GM21737 (cell line): Measurements from ENCODE around the gene DYNC1LI2.
"Not testable (repeated sequence)": the region's sequence is repeated elsewhere in the genome, so short reads cannot be mapped to it uniquely, and the experiment has no call there.

Experiments
- ATAC-seq: cut with Tn5 transposase; IDR thresholded peaks from one replicate; pipeline ENCODE4 v1.9.1; 2021; ENCODE audit warnings: mild to moderate bottlenecking, moderate library complexity; ENCODE audit not compliant: unreplicated experiment

The DYNC1LI2 gene

DNA sequence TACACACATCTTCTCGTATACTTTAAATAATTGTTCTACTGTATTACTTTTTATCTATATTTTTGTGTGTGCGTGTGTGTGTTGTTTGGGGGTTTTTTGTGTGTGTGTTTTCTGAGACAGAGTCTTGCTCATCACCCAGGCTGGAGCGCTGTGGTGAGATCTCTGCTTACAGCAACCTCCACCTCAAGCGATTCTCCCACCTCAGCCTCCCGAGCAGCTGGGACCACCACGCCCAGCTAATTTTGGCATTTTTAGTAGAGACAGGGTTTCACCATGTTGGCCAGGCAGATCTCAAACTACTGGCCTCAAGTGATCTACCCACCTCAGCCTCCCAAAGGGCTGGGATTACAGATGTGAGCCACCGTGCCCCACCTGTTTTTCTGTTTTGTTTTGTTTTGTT lies 53.4 kb downstream of the DYNC1LI2 start:
- ATAC-seq: no peak

DNA sequence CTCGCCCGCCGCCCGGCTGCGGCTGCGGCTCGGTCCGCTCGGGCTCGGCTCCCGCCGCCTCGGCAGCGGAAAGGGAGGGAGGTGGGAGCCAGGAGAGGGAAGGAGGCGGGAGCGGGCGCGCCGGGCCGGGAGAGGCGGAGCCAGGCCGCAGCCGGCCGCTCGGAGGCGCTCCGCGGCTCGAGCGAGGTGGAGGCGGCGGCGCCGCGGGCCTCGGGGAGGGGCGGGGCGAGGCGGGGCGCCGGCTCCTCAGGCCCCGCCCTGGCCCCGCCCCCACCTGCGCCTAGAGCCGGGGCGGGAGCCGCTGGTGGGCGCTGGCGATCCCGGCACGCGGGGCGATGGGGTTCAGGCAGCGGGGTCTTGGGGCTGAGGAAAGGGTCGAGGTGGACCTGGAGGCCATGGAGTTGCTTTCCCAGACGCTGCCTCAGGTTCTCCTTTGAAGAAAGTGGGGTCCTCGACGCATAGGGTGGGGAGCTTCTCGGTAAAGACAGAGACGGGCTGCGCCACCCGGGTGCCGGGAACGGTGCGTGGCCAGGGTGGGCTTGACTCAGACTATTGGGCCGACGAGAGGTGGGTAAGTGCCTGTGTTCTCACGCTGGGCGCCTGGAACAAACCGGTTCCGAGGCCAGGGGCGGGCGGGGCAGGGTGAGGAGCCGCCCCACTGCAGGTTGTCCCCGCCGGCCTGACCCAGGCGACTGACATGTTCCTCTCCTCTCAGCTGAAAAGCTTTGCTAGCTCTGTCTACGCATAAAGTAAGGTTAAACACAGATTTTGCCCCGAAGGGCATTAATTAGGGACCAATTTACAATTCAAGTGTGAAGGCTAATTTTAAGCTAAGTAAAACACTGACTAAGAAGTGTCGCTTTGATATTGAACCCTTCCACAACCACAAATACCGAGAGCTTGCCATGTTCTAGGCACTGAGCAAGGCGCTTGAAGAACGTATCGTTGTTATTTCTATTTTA lies 54.5 kb downstream of the DYNC1LI2 start, which contains the start of gene CMTM4:
Gene CMTM4, minus strand, starts transcription at position 75 of the 962 bp plus-strand sequence. CDS start 218 bp downstream, outside the sequence.
- peak; percentile 90 for ATAC-seq

DNA sequence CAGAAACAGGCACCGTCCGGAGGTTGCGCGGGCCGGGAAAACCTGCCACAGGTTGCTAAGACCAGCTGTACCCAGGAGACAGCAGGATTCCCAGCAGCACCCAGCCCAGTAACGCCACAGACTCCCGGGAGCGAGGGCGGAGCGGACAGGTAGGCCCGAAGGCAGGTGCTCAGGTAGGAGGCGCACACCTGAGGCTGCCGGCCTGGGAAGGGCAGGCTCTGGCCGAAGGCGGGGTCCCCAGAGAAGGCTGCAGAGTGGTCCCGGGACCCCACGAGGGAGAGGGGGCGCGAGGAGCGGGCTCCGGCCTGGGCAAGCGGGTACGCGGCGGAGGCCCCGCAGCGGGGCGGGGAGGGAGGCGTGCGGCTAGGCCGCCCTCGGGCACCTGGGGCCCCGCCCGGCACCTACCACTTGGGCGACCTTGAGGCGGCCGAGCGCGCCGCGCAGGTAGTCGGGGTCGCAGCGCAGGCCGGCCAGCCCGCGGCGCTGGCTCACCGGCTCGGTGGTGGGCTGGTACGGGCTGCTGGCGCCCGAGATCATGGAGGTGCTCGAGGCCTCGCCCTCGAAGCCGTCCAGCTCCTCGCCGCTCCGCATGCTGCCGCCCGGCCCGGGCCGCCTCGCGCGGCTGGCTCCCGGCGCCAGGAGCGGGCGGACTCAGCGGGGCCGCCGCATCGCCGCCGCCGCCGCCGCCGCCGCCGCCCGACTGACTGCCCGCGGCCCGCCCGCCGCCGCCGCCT lies 55.3 kb downstream of the DYNC1LI2 start:
- no peak for ATAC-seq

DNA sequence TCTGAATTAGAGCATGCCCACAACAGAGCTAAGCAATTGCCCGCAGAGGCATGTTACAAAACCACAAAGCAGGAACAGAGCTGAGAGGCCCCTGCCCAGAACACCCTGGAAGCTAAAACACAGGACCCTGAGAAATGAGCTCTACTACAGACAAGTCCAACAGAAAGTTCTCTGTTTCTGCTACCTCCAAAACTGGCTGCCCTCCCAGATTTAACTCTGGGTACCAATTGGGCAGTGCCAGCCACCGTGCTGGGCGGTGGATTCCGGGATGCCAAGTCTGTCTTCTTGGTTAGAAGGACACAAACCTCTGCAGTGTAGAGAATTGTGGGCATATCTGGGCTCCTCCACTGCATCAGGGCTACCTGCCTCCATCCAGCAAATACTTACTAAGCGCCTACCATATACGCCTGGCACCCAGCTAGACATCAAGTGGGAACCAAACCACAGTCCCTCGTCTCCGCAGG lies 55.9 kb downstream of the DYNC1LI2 start:
- ATAC-seq: no peak

DNA sequence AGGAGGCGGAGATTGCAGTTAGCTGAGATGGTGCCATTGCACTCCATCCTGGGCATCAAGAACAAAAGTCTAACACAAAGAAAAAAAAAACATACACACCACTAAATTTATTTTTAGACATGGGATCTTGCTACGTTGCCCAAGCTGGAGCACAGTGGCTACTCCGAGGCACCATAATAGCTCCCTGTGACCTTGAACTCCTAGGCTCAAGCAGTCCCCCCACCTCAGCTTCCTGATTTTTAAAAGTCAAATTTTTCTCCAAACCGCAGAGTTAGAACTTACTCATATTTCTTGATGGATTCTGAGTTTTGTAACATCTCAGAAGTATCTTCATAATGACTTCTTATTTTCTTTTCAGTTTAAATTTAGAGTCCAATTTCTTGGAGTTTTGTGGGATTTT lies 58.3 kb downstream of the DYNC1LI2 start:
- ATAC-seq: no peak

DNA sequence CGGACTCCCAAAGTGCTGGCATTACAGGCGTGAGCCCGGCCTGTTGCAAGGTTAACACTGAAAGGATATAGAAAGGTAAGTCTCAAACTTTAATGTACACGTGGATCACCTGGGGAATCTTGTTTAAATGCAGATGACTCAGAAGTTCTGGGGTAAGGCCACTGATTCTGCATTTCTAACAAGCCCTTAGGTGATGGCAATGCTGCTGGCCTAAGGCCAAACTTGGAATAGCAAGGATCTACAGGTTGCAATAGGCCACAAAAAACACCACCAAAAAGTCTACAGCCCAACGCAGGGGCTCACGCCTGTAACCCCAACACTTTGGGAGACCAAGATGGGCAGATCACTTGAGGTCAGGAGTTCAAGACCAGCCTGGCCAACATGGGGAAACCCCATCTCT lies 59.1 kb downstream of the DYNC1LI2 start:
- ATAC-seq: no peak

DNA sequence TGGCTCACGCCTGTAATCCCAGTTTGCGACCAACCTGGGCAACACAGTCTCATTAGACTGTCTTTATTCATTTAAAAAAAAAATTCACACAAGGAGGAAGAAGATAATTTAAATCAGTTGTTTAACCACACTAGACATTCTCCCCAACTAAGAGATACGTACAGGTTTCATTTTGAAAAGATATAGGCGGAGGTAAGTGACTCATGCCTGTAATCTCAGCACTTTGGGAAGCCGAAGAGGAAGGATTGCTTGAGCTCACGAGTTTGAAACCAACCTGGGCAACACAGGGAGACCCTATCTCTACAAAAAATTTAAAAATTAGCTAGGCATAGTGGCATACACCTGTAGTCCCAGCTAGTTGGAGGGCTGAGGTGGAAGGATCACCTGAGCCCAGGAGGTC lies 60.2 kb downstream of the DYNC1LI2 start:
- no peak for ATAC-seq

DNA sequence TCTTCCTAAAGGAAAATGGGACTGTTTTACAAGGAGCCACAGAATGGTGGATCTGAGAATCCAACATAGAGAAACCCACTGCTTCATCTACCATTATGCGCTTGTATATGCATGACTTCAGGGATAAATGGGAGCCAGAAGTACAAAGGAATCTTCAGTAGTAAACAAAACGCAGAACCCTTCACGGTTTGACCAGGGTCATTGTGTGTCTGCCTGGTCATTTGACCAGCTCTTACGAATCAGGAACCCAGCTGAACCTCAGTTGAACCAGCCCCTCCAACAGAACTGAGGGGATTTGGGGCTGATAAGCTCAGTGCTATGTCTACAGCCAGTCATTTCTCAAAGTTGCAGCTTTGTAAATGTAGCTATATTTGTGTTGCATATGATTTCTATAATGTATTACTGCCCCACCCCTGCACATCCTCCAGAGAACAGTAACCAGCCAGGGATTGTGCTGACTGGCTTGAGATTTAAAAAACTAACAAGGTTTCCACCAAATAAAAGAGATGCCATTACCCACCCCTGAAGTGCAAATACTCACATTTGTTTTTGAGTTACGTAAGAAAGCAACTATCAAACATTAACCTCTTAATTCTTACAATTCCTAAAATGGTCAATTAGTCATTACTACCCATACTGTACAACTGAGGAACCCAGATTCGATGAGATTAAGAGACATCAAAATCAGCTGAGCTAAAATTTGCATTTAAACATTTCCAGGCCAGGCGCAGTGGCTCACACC lies 61.1 kb downstream of the DYNC1LI2 start:
- ATAC-seq: no peak

DNA sequence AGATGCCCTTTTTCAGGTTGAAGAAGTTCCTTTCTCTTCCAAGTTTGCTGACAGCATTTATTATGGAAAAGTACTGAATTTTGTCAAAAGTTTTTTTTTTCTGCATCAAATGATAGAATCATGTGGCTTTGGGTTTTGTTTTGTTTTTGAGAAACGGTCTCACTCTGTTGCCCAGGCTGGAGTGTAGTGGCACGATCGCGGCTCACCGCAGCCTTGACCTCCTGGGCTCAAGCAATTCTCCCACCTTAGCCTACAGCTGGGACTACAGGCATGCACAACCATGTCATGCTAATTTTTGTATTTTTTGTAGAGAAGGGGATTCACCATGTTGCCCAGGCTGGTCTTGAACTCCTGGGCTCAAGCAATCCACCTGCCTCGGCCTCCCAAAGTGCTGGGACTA lies 62.1 kb downstream of the DYNC1LI2 start:
- ATAC-seq: no peak

DNA sequence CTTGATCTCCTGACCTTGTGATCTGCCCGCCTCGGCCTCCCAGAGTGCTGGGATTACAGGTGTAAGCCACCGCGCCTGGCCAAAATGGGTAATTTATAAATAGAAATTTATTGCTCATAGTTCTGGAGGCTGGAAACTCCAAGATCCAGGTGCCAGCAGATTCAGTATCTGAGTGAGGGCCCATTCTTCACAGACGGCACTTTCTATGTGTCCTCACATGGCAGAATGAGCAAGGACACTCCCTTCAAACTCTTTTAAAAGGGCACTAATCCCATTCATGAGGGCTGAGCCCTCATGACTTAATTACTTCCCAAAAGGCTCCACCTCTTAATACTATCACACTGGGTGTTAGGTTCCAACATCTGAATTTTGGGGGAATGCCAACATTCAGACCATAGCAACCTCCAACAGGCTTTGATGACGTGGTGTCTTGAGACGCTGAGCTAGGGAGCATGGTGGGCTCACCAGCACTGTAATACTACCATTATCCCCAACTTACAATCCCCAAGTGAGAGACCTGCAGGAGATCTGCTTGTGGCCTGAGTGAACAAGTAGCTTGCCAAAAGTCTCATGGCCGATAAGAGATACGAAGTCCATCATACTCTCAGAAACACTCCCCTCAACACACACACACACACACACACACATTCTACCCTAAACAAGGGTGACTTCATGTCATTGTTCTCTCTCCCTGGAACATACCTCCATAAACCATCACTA lies 63.3 kb downstream of the DYNC1LI2 start:
- ATAC-seq: no peak

DNA sequence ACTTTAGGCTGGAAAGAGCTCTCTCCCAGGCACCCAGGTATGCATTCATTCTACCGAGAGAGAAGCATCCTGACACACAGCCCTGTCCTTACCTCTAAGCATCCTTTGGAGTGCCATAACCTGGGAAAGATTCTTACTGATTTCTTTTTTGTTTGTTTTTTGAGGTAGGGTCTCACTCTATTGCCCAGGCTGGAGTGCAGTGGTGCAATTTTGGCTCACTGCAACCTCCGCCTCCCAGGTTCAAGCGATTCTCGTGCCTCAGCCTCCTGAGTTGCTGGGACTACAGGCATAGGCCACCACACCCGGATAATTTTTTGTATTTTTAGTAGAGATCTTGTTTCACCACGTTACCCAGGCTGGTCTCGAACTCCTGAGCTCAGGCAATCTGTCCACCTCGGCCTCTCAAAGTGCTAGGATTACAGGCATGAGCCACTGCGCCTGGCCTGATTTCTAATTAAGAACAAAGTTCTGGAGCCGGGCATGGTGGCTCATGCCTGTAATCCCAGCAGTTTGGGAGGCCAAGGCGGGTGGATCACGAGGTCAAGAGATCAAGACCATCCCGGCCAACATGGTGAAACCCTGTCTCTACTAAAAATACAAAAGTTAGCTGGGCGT lies 65.8 kb downstream of the DYNC1LI2 start:
- not testable (repeated sequence) for ATAC-seq

DNA sequence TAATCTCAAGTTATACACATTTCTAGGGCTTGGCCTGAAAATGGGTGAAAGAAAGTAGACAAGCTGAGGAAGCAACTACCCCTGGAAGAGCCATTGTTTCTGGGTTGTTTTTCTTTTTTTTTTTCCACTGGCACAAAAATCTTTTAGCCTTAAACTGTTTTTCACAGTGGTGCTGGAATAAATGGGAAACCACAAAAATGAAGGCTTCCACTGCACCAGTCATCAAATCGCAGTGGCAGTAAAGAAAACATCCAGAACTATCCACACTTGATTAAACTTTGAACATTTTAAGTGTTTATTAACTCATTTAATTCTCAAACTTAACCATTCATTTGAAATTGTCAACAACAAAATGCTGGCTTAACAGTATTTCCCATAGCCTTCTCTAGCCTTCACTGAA lies 69.1 kb downstream of the DYNC1LI2 start:
- no peak for ATAC-seq

DNA sequence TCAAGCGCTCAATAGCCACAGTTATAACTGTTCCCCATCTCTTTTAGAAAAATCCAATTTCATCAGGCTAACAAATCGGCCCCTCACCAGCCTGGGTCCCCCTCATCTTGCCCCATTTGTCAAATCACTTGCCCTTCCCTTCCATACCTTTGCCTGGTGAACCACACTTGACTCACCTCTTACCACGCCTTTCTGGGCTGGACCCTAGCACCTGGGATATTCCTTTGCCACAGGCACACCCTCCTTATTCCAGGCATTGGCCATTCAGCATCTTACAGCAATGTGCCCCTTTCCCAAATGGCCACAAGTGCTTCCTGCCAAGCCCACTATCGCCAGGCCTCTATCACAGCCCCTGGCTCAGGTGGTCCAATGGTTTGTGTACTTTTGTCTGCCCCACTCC lies 69.7 kb downstream of the DYNC1LI2 start:
- ATAC-seq: no peak

DNA sequence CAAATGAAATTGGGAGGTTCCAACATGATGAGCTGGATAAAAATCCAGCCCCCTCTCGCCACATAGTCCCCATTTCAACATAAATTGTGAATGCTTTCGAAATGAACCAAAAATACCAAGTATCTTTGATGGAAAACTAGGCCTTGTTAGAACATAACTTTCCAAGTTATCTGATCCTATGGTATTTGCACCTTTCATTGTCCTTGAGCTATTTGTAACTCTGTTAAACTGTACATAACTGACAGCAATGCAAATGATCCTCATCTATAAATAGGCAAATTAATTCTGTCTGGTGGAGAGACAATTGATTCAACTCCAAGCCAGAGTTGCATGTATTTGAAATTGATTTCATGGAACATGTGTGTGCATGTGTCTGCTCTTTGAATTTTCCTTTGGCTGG lies 73.1 kb downstream of the DYNC1LI2 start:
- ATAC-seq: no peak

DNA sequence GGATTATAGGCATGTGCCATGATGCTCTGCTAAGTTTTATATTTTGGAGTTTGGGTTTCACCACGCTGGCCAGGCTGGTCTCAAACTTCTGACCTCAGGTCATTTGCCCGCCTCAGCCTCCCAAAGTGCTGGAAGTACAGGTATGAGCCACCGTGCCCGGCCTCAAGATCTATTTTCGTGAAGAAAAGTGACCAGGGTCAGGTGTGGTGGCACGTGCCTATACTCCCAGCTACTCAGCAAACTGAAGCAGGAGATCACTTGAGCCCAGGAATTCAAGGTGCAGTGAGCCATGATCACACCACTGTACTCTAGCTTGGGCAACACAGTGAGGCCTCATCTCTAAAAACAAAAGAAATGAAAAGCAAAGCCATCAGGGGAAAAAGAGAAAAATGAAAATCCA lies 73.6 kb downstream of the DYNC1LI2 start:
- ATAC-seq: no peak

DNA sequence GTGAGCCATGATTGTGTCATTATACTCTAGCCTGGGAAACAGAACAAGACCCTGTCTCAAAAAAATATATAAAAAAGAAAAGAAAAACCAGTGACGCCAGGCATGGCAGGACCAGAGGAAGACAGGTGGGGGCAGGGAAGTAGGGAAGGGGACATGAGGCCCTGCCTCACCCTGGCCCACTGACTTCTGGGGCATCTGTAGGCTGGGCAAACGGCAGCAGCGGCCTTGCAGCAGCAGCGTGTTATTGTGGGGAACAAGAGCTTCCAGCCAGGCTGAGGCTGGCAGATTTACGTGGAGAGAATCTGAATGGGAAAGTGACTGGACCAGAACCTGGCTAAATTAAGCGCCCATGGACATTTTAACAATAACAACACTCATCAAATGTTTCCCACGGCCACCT lies 74.2 kb downstream of the DYNC1LI2 start:
- ATAC-seq: no peak

DNA sequence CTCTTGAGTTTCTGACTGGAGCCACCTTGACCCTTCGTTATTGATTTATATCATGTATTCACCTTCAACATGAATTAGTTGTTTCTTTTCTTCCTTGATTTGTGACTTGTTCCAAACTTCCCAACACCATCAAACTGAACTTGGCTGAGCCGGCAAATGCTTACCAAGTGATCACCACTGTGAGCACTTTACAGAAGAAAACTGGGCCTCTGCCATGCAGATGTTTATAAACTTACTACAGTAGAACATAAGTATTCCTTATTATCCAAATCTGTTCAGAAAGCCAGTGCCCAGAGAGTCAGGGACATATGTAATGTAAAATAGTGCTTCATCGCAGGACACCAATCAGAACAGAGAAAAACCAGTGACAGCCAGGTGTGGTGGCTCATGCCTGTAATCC lies 74.8 kb downstream of the DYNC1LI2 start:
- no peak for ATAC-seq

DNA sequence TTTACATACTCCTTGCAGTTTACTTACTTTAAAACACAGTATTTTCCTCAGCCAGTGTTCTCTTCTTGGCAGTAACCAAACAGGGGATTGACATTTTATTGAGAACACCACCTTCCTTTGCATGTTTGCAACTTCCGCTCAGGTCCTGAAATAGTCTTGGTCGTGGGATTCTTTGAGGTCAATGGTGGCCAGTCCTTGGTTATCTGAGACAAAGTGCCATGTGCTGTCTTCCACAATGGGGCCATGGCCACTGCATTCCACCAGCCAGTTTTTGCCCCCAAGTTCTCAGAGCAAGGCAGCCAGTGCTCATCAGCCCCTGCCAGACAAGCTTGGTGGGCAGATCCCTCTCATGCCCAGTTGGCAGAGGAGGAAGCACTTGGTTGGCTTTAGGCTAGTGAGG lies 77.7 kb downstream of the DYNC1LI2 start:
- no peak for ATAC-seq
